NB4 (cell line): ENCODE data around the gene RIGI.

Experiments used
- DNase-seq: peaks from one replicate; pipeline ENCODE4 v3.0.0; 2010; ENCODE audit warnings: low read depth
- H3K4me3 ChIP-seq: one replicate; pipeline ENCODE4 v1.5.1; 2011; ENCODE audit warnings: mild to moderate bottlenecking, low read depth, low read length, moderate library complexity
- MYC ChIP-seq: IDR thresholded peaks from 2 replicates; pipeline ENCODE4 v1.6.1; 2011; ENCODE audit warnings: low read depth, low read length
- POLR2A ChIP-seq: IDR thresholded peaks from 2 replicates; pipeline ENCODE4 v1.6.1; 2011; ENCODE audit warnings: mild to moderate bottlenecking; ENCODE audit not compliant: insufficient read length; ENCODE audit errors: extremely low read depth
- TF ChIP-seq, protein P1 (sequence below): IDR thresholded peaks from one replicate; pipeline ENCODE4 v1.5.1; 2012; ENCODE audit warnings: low read depth, low read length
- TF ChIP-seq, protein P2 (sequence below): IDR thresholded peaks from 2 replicates; pipeline ENCODE4 v1.6.1; 2011; ENCODE audit warnings: low read depth, low read length

RIGI gene

DNA sequence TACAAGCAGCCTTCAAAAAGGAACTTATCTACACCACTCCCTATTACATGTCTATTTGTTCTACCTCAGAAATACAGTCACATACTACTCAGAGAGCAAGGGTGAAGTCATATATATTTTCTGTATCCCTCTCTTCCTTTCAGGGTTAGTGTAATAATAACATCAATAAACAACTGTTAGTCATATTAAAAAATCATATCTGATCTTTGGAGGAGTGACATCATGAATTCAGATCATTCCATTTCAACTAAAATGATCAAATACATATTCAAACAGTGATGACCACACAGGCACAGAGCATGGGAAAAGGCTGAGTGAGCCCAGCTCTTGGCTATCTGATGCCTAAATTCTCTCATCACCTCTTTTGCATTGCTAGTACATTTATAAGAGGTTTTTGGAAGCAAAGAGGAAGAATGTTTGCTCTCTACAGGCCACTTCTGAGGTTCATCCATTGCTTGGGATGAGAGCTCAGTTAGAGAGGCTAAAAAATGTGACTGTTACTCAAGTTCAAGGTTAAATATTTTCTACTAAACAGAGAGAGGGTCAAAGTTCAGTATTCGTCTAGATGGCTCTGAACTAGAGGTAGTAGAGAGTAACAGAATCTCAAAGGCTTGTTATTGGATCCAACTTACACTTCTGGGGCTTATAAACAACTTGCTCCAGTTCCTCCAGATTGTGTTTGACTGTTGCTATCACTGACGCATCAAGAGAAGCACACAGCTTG lies 39.0 kb downstream of the RIGI start:
- no peak overlapping the region for H3K4me3 ChIP-seq
- no peak for DNase-seq
- no peak for TF ChIP-seq MYC
- TF ChIP-seq, protein P1, sequence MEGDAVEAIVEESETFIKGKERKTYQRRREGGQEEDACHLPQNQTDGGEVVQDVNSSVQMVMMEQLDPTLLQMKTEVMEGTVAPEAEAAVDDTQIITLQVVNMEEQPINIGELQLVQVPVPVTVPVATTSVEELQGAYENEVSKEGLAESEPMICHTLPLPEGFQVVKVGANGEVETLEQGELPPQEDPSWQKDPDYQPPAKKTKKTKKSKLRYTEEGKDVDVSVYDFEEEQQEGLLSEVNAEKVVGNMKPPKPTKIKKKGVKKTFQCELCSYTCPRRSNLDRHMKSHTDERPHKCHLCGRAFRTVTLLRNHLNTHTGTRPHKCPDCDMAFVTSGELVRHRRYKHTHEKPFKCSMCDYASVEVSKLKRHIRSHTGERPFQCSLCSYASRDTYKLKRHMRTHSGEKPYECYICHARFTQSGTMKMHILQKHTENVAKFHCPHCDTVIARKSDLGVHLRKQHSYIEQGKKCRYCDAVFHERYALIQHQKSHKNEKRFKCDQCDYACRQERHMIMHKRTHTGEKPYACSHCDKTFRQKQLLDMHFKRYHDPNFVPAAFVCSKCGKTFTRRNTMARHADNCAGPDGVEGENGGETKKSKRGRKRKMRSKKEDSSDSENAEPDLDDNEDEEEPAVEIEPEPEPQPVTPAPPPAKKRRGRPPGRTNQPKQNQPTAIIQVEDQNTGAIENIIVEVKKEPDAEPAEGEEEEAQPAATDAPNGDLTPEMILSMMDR = no peak
- TF ChIP-seq, protein P2, sequence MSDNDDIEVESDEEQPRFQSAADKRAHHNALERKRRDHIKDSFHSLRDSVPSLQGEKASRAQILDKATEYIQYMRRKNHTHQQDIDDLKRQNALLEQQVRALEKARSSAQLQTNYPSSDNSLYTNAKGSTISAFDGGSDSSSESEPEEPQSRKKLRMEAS = no peak
- TF ChIP-seq POLR2A = no peak

DNA sequence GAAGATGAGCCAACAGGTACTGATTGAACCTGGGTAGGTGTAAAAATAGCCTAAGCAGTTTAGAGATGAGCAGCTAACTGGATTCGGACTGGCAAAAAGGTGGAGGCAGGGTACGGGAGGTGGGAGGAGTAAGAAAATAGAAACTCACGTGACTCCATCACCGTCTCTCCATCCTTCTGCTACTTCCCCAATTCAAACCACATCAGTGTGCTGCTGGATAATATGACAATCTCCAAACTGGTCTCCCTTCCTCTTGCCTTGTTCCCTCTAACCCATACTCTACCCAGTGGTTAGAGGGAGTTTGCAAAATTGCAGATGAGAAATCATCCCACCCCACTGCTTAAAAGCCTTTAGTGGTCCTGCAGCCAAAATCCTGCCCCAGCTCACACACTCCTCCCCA lies 42.7 kb downstream of the RIGI start:
- TF ChIP-seq, protein P1 = no peak
- TF ChIP-seq POLR2A (no peak), MYC (no peak)
- TF ChIP-seq, protein P2 = no peak
- peak; percentile 28 for DNase-seq
- no peak overlapping the region for H3K4me3 ChIP-seq
